PC-3 (cell line): ENCODE results near the gene IL20RA. TPM values are rescaled to one million over a fixed set of nuclear protein-coding genes. Genes with fewer than 3 reads are reported as not detected.

Source experiments
- ATAC-seq: fragments of 200-7000 bp; cut with Tn5 transposase; 2 replicates; pipeline ENCODE4 v1.9.1; 2020; ENCODE audit warnings: mild to moderate bottlenecking, moderate library complexity
- BruUV-seq: library from RNA; stranded (reverse); fragments of 400-500 nt; replicated peaks from 2 replicates; lab custom pipeline; 2021; lab: Mats Ljungman, UMichigan
- CTCF ChIA-PET: fragments of 300-600 bp; sonication (Branson Sonifier 250); formaldehyde crosslinking; loops from one replicate; lab custom pipeline; 2022; ENCODE audit warnings: antibody characterized with exemption; lab: Charles Lee
- POLR2A ChIA-PET: fragments of 300-600 bp; sonication (Branson Sonifier 250); formaldehyde crosslinking; loops from one replicate; lab custom pipeline; 2022; ENCODE audit warnings: antibody characterized with exemption; ENCODE audit not compliant: unreplicated experiment; lab: Charles Lee
- DNase-seq: peaks from one replicate; pipeline ENCODE4 v3.0.0-alpha.2; 2015
- H2AFZ ChIP-seq: fragments of 300-600 bp; sonication (generic); 2 replicates; pipeline ENCODE4 v1.6.0; 2016; ENCODE audit warnings: antibody characterized with exemption, low read length
- H3F3A ChIP-seq: fragments of 300-600 bp; sonication (generic); one replicate; pipeline ENCODE4 v1.6.0; 2017; ENCODE audit warnings: antibody characterized with exemption, low read length, control low read depth, mild to moderate bottlenecking; ENCODE audit not compliant: unreplicated experiment
- H3K27ac ChIP-seq: fragments of 300-600 bp; sonication (generic); 2 replicates; pipeline ENCODE4 v1.5.1; 2016; ENCODE audit warnings: mild to moderate bottlenecking, low read length
- H3K27me3 ChIP-seq: fragments of 300-600 bp; sonication (generic); 2 replicates; pipeline ENCODE4 v1.6.1; 2016; ENCODE audit warnings: low read length, mixed read lengths
- H3K36me3 ChIP-seq: fragments of 300-600 bp; sonication (generic); 2 replicates; pipeline ENCODE4 v1.6.1; 2016; ENCODE audit warnings: low read depth, mixed run types, low read length, mixed read lengths
- H3K4me1 ChIP-seq: fragments of 300-600 bp; sonication (generic); 2 replicates; pipeline ENCODE4 v1.5.1; 2016; ENCODE audit warnings: low read length; ENCODE audit not compliant: insufficient read depth
- H3K4me2 ChIP-seq: fragments of 300-600 bp; sonication (generic); 2 replicates; pipeline ENCODE4 v1.6.0; 2016; ENCODE audit warnings: low read length
- H3K4me3 ChIP-seq: fragments of 300-600 bp; sonication (generic); 2 replicates; pipeline ENCODE4 v1.5.1; 2016; ENCODE audit warnings: mild to moderate bottlenecking, low read length, mixed read lengths
- H3K79me2 ChIP-seq: fragments of 300-600 bp; sonication (generic); 2 replicates; pipeline ENCODE4 v1.6.1; 2017; ENCODE audit warnings: low read length, mixed read lengths
- H3K9ac ChIP-seq: fragments of 300-600 bp; sonication (generic); 2 replicates; pipeline ENCODE4 v1.6.0; 2016; ENCODE audit warnings: mild to moderate bottlenecking, low read length
- H3K9me2 ChIP-seq: fragments of 300-600 bp; sonication (generic); replicated peaks from 2 replicates; pipeline ENCODE4 v1.6.1; 2016; ENCODE audit warnings: mixed run types, low read length, mixed read lengths
- H3K9me3 ChIP-seq: fragments of 300-600 bp; sonication (generic); 2 replicates; pipeline ENCODE4 v1.6.1; 2016; ENCODE audit warnings: low read length, mixed read lengths
- H4K20me1 ChIP-seq: fragments of 300-600 bp; sonication (generic); 2 replicates; pipeline ENCODE4 v1.6.1; 2016; ENCODE audit warnings: low read length, mixed read lengths
- EZH2 ChIP-seq: fragments of 300-600 bp; sonication (generic); IDR thresholded peaks from one replicate; pipeline ENCODE4 v1.6.1; 2017; ENCODE audit warnings: antibody characterized with exemption, mild to moderate bottlenecking, low read length; ENCODE audit not compliant: unreplicated experiment
- EZH2phosphoT487 ChIP-seq: fragments of 300-600 bp; sonication (generic); IDR thresholded peaks from 2 replicates; pipeline ENCODE4 v1.6.1; 2018; ENCODE audit warnings: mild to moderate bottlenecking, antibody characterized with exemption, low read length, borderline replicate concordance
- intact Hi-C: fragments of 100-400 bp; cut with micrococcal nuclease; formaldehyde crosslinking; loops from 2 replicates; pipeline ENCODE4 v1.9.0; 2023
- total RNA-seq: library from RNA; depleted of rRNA; stranded (reverse); fragments of >200 nt; gene quantifications from 2 replicates; pipeline ENCODE4 v1.2.3, GENCODE V29; 2014
- TF ChIP-seq, protein P1 (sequence below): fragments of 300-600 bp; sonication (generic); conservative IDR thresholded peaks from 2 replicates; pipeline ENCODE4 v1.5.1; 2017; ENCODE audit warnings: antibody characterized with exemption, low read depth, mild to moderate bottlenecking, low read length

Gene IL20RA
- total RNA-seq, 1 experiment from 2014 or later = 6.0 TPM

DNA sequence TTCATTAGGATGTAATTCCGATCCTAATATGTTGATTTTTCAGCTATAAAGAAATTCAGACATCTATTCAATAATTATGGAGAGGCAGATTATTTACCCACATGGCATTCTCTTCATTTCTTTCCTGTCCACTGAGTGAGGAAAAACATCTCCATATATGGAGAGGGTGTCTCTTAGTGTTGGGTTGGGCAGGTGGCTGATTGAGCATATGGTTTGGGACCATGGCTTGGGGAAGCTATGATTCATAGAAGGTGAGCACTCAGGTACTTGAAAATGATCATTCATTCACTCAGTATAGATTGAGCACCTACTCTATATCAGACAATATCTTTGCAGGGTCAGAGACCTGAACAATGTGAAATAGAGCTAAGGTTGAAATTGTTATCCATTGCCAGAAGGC is 41.3 kb upstream of the IL20RA start:
- H3K9ac ChIP-seq = no peak overlapping the region
- ATAC-seq (no peak), DNase-seq (no peak)
- H3K9me2 ChIP-seq = no peaks in the 10 kb centered on the region
- intact Hi-C loops = no loop called here
- TF ChIP-seq EZH2 = no peak
- TF ChIP-seq EZH2phosphoT487 = no peak
- TF ChIP-seq, protein P1, sequence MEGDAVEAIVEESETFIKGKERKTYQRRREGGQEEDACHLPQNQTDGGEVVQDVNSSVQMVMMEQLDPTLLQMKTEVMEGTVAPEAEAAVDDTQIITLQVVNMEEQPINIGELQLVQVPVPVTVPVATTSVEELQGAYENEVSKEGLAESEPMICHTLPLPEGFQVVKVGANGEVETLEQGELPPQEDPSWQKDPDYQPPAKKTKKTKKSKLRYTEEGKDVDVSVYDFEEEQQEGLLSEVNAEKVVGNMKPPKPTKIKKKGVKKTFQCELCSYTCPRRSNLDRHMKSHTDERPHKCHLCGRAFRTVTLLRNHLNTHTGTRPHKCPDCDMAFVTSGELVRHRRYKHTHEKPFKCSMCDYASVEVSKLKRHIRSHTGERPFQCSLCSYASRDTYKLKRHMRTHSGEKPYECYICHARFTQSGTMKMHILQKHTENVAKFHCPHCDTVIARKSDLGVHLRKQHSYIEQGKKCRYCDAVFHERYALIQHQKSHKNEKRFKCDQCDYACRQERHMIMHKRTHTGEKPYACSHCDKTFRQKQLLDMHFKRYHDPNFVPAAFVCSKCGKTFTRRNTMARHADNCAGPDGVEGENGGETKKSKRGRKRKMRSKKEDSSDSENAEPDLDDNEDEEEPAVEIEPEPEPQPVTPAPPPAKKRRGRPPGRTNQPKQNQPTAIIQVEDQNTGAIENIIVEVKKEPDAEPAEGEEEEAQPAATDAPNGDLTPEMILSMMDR = no peak
- no peaks in the 10 kb centered on the region for H3K4me1 ChIP-seq
- ChIA-PET CTCF (no interaction called here), POLR2A (no interaction called here)
- no peaks in the 10 kb centered on the region for H3K79me2 ChIP-seq
- no peak overlapping the region for H3K27ac ChIP-seq
- BruUV-seq = no TSS peak
- H4K20me1 ChIP-seq = no peaks in the 10 kb centered on the region
- no peak overlapping the region for H3K4me3 ChIP-seq
- H3K36me3 ChIP-seq = no peaks in the 10 kb centered on the region
- H3F3A ChIP-seq = no peaks in the 10 kb centered on the region
- no peak overlapping the region for H3K4me2 ChIP-seq
- H3K27me3 ChIP-seq = no peaks in the 10 kb centered on the region
- no peak overlapping the region for H2AFZ ChIP-seq
- H3K9me3 ChIP-seq = no peaks in the 10 kb centered on the region

DNA sequence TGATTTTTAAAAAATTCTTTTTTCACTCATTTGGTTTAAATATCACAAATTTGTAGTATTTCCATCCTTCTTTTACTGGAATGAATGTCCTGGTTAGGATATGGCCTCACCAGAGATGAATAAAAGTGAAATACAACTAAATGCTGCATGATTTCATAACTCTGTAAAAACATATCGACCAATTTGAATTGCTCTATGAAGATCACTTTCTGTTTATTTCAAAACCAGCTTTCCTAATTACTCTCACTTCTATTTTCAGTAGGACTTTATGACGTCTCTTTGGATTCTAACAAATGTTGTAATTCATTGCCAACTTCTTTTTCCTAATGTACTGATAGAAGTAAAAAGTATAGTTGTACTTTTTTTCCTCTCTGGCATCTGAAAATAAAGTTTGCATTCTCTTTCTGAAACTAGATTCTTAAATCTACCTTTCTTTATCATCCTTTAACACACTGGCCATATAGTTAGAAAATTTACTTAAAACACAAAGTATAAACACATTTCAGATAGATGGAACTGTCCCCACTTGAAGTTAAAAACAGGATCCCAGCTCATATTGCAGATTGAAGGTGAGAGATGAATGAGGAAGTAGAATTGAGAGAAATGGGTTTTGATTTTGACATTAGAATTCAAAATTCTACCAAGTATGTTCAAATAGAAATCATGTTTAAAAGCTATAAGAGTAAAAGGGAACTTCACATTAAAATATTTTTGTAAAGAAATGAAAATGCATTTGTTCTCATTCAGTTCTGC is 40.3 kb upstream of the IL20RA start:
- Histone ChIP-seq H3K4me3 (no peak overlapping the region), H3F3A (no peaks in the 10 kb centered on the region), H3K36me3 (no peaks in the 10 kb centered on the region), H3K9me2 (no peaks in the 10 kb centered on the region), H2AFZ (no peak overlapping the region), H4K20me1 (no peaks in the 10 kb centered on the region), H3K4me1 (no peaks in the 10 kb centered on the region), H3K79me2 (no peaks in the 10 kb centered on the region), H3K27me3 (no peaks in the 10 kb centered on the region), H3K9me3 (no peaks in the 10 kb centered on the region), H3K4me2 (no peak overlapping the region), H3K27ac (no peak overlapping the region), H3K9ac (no peak overlapping the region)
- ATAC-seq (no peak), DNase-seq (no peak)
- ChIA-PET POLR2A (interaction anchor here (0.5 kb wide), 1 partner anchor 31 kb away, joined by 4 read pairs; no protein-coding TSS in a partner anchor), CTCF (no interaction called here)
- BruUV-seq = no TSS peak
- intact Hi-C loops = no loop called here
- TF ChIP-seq, protein P1 = no peak
- TF ChIP-seq EZH2 (no peak), EZH2phosphoT487 (no peak)

DNA sequence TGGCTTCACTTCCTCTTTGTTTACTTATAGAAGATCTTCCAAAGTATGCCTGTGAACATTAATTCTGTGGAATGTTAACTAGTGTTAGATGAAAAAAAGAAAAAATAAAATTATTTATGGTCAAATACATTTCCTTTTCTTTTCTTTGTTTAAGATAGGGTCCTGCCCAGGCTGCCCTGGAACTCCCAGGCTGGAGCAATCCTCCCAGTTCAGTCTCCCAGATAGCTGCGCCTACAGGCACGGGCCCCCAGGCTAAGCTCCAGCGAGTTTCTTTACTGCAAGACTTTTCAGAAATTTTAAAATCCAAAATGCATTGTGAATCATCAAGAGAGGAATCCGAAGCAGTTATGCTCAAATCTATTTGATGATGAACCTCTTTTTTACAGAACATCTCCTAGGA is 39.3 kb upstream of the IL20RA start:
- H4K20me1 ChIP-seq = no peaks in the 10 kb centered on the region
- no peaks in the 10 kb centered on the region for H3K27me3 ChIP-seq
- H3K9me2 ChIP-seq = no peaks in the 10 kb centered on the region
- H3K36me3 ChIP-seq = no peaks in the 10 kb centered on the region
- intact Hi-C loops = no loop called here
- CTCF ChIA-PET = no interaction called here
- TF ChIP-seq EZH2phosphoT487 = no peak
- no peak for TF ChIP-seq EZH2
- TF ChIP-seq, protein P1 = no peak
- H3K4me3 ChIP-seq = no peak overlapping the region
- no peak overlapping the region for H3K4me2 ChIP-seq
- no peaks in the 10 kb centered on the region for H3K9me3 ChIP-seq
- POLR2A ChIA-PET = no interaction called here
- DNase-seq (no peak), ATAC-seq (no peak)
- no peak overlapping the region for H2AFZ ChIP-seq
- H3K27ac ChIP-seq = no peak overlapping the region
- no peak overlapping the region for H3K9ac ChIP-seq
- H3K79me2 ChIP-seq = no peaks in the 10 kb centered on the region
- H3K4me1 ChIP-seq = no peaks in the 10 kb centered on the region
- BruUV-seq = no TSS peak
- no peaks in the 10 kb centered on the region for H3F3A ChIP-seq
